GM18873 (cell line): ENCODE results near the gene NPPA.
"Not testable (repeated sequence)": the region's sequence is repeated elsewhere in the genome, so short reads cannot be mapped to it uniquely, and the experiment has no call there.

Experiments
- ATAC-seq: cut with Tn5 transposase; IDR thresholded peaks from one replicate; pipeline ENCODE4 v1.9.1; 2021; ENCODE audit warnings: mild to moderate bottlenecking, moderate library complexity, moderate number of reproducible peaks; ENCODE audit not compliant: unreplicated experiment, low FRiP score

The NPPA gene

GRCh38 chr1:11847667-11848372 is at the start of gene NPPA:
NPPA (minus strand) TSS chr1:11847783; CDS start chr1:11847684, 99 bp downstream.
- ATAC-seq = no peak

- not testable (repeated sequence) for ATAC-seq
These were observed 46.9 kb upstream of the NPPA start for GRCh38 chr1:11894501-11894900.

GRCh38 chr1:11893907-11894251 is 46.3 kb upstream of the NPPA start:
- ATAC-seq = no peak

GRCh38 chr1:11891433-11892186 is 44.0 kb upstream of the NPPA start:
- ATAC-seq = no peak

GRCh38 chr1:11888877-11889208 is 41.3 kb upstream of the NPPA start:
- no peak for ATAC-seq

- ATAC-seq = no peak
These were observed 40.8 kb upstream of the NPPA start for GRCh38 chr1:11888206-11888876.

- ATAC-seq = no peak
These were observed 40.1 kb upstream of the NPPA start for GRCh38 chr1:11887666-11888007.

- no peak for ATAC-seq
These were observed 39.5 kb upstream of the NPPA start for GRCh38 chr1:11886986-11887665.

GRCh38 chr1:11885916-11886315 is 38.3 kb upstream of the NPPA start:
- no peak for ATAC-seq

GRCh38 chr1:11882814-11883538 is 35.4 kb upstream of the NPPA start:
- ATAC-seq = no peak

GRCh38 chr1:11881749-11882441 is 34.3 kb upstream of the NPPA start:
- ATAC-seq = no peak

GRCh38 chr1:11880911-11881748 is 33.5 kb upstream of the NPPA start:
- no peak for ATAC-seq

GRCh38 chr1:11880181-11880575 is 32.6 kb upstream of the NPPA start:
- ATAC-seq = no peak

GRCh38 chr1:11879311-11880180 is 32.0 kb upstream of the NPPA start:
- no peak for ATAC-seq

- ATAC-seq = no peak
These were observed 31.3 kb upstream of the NPPA start for GRCh38 chr1:11878891-11879190.

GRCh38 chr1:11878081-11878890 is 30.7 kb upstream of the NPPA start:
- no peak for ATAC-seq

GRCh38 chr1:11877074-11877473 is 29.5 kb upstream of the NPPA start:
- ATAC-seq = no peak

GRCh38 chr1:11875094-11875493 is 27.5 kb upstream of the NPPA start:
- ATAC-seq = no peak
